K562 (cell line): ENCODE measurements around the gene ZER1. TPM values are rescaled to one million over a fixed set of nuclear protein-coding genes. Genes with fewer than 3 reads are reported as not detected.

Source experiments
- HDAC3 ChIP-seq: fragments of 450-650 bp; IDR thresholded peaks from 2 replicates; pipeline ENCODE4 v1.6.1; 2018; ENCODE audit warnings: borderline replicate concordance, mild to moderate bottlenecking, moderate library complexity; ENCODE audit not compliant: partially characterized antibody
- HMGN3 ChIP-seq: IDR thresholded peaks from 2 replicates; pipeline ENCODE4 v1.6.1; 2011; ENCODE audit warnings: borderline replicate concordance, low read depth, mild to moderate bottlenecking, mixed read lengths, low read length; ENCODE audit not compliant: insufficient read length; ENCODE audit errors: extremely low read depth
- MYBL2 ChIP-seq, 2 experiments: fragments of 450-650 bp in 1 of 2; sonication (generic) in 1 of 2; formaldehyde crosslinking in 1 of 2; IDR thresholded peaks; 2 replicates each; pipeline versions ENCODE4 v1.6.1 to v1.8.1; 2017 to 2022; ENCODE audit warnings: borderline replicate concordance in 1 of 2, inconsistent platforms in 1 of 2, low read depth in 1 of 2, mild to moderate bottlenecking in 1 of 2, missing genetic modification reagents in 1 of 2, moderate library complexity in 1 of 2
- NBN ChIP-seq: fragments of 450-650 bp; IDR thresholded peaks from 2 replicates; pipeline ENCODE4 v1.6.1; 2016; ENCODE audit warnings: low read depth, mild to moderate bottlenecking
- NR2C2 ChIP-seq, 2 experiments: fragments of 200-800 bp in 1 of 2; sonication (Bioruptor generic) in 1 of 2; sonication (generic) in 1 of 2; formaldehyde crosslinking in 1 of 2; IDR thresholded peaks; 2 replicates each; pipeline versions ENCODE4 v1.6.1 to v1.8.0; 2016 to 2022; ENCODE audit warnings: mild to moderate bottlenecking in 1 of 2, missing compliant biosample characterization in 1 of 2, missing genetic modification characterization in 1 of 2, missing genetic modification reagents in 1 of 2
- RFX5 ChIP-seq: IDR thresholded peaks from 2 replicates; pipeline ENCODE4 v1.6.1; 2011; ENCODE audit warnings: low read depth, mild to moderate bottlenecking, improper control_type of control experiment, low read length
- SMAD3 ChIP-seq: fragments of 450-650 bp; formaldehyde crosslinking; conservative IDR thresholded peaks from 2 replicates; pipeline ENCODE4 v1.4.0; 2020; ENCODE audit warnings: mild to moderate bottlenecking
- SP1 ChIP-seq: sonication (generic); formaldehyde crosslinking; IDR thresholded peaks from 2 replicates; pipeline ENCODE4 v1.8.1; 2022; ENCODE audit warnings: mild to moderate bottlenecking, missing genetic modification reagents
- SPI1 ChIP-seq: IDR thresholded peaks from 2 replicates; pipeline ENCODE4 v1.6.1; 2011; ENCODE audit warnings: low read depth, low read length, control low read depth, borderline replicate concordance
- SRSF7 ChIP-seq: fragments of 200-400 bp; formaldehyde crosslinking; optimal IDR thresholded peaks from 2 replicates; pipeline ENCODE3; 2017; ENCODE audit warnings: mild to moderate bottlenecking, low read depth, low read length
- TCF3 ChIP-seq: sonication (generic); formaldehyde crosslinking; IDR thresholded peaks from 2 replicates; pipeline ENCODE4 v1.4.0; 2020; ENCODE audit warnings: mild to moderate bottlenecking, missing genetic modification reagents
- TRIM24 ChIP-seq, 2 experiments: fragments of 450-650 bp; IDR thresholded peaks; 2 replicates each; pipeline ENCODE4 v1.6.1; 2016
- ZNF589 ChIP-seq: fragments of 200-800 bp; sonication (Bioruptor generic); IDR thresholded peaks from 2 replicates; pipeline ENCODE4 v1.6.1; 2016; ENCODE audit warnings: low read depth, missing genetic modification characterization, missing compliant biosample characterization
- polyA plus RNA-seq, 8 experiments: library from polyadenylated mRNA; depleted of rRNA in 4 of 8; stranded (reverse) in 5 of 8; unstranded in 3 of 8; fragments of >200 nt; fragmentation: Nextera tagmentation in 2 of 8; fragmentation: Illumina TruSeq in 1 of 8; extraction: Ambion mirVana in 2 of 8; extraction: Trizol in 1 of 8; gene quantifications; 2 replicates each; pipeline versions ENCODE4 v1.2.1 to v1.2.3, GENCODE V29; 2011 to 2014; ENCODE audit warnings: inconsistent platforms in 1 of 8, missing spikeins in 1 of 8
- total RNA-seq, 7 experiments: library from RNA; depleted of rRNA in 6 of 7; stranded (reverse); fragments of >200 nt in 6 of 7; fragmentation: Illumina TruSeq in 2 of 7; extraction: Trizol in 2 of 7; gene quantifications; 2 replicates each; pipeline versions ENCODE4 v1.2.1 to v1.2.3, GENCODE V29; 2011 to 2021; ENCODE audit warnings: low replicate concordance in 1 of 7
- TF ChIP-seq, protein P1 (sequence below): fragments of 450-650 bp; IDR thresholded peaks from 2 replicates; pipeline ENCODE4 v1.6.1; 2016; ENCODE audit warnings: antibody characterized with exemption
- TF ChIP-seq, protein P2 (sequence below): fragments of 450-650 bp; IDR thresholded peaks from 2 replicates; pipeline ENCODE4 v1.6.1; 2018; ENCODE audit not compliant: partially characterized antibody
- TF ChIP-seq, protein P3 (sequence below): sonication (generic); IDR thresholded peaks from 2 replicates; pipeline ENCODE4 v1.6.1; 2016
- TF ChIP-seq, protein P4 (sequence below): fragments of 250-450 bp; sonication (Bioruptor Pico); IDR thresholded peaks from 2 replicates; pipeline ENCODE4 v1.4.0; 2020; ENCODE audit warnings: mild to moderate bottlenecking, moderate library complexity
- TF ChIP-seq, protein P5 (sequence below): fragments of 250-450 bp; sonication (Bioruptor Pico); IDR thresholded peaks from 2 replicates; pipeline ENCODE4 v1.9.0; 2021; ENCODE audit warnings: mild to moderate bottlenecking

ZER1 gene
- total and polyA plus RNA-seq, 9 of the 15 experiments (the other 6 are each of a cell fraction or from before 2014, with no cell fraction given): 0.07 to 10.7 (median 6.2) TPM

DNA sequence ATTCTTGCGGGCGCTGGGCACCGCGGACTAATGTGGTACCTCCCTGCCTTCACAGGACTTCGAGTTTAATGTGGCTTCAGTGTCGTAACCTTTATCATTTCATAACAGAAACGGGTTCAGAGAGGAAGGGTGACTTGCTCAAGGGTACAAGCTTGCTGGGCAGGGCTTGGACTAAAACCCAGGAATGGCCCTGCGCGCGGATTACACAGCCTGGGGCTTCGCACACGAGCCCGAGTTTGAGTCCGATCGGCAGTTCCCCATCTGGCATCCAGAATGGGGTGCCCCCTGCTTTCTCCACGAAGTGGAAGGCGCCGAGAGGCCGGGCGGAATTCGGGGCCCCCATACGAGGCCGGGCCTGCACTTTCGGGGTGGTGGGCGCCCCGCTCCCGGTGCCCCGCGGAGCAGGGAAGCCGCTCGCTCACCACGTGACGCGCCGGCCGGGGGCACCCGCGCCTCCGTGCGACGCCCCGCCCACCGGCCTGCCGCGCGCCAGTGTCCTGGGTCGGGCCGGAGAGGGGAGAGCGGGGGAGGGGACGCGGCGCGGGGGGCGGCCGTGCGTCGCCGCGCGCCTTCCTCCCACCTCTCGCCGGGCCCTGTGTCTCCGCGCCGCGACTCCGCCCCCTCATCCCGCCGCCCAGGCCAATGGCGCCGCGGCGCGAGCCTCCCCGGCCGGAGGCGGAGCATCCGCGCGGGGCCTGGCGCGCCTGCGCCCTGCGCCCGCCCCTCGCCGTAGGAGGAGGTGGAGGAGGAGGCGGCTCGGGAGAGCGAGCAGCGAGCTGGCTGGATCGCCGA, 83.0 kb downstream of the ZER1 start, which contains the start of gene SET (continued):
- no peak for TF ChIP-seq ZNF589 (CRISPR knock-in tag)
- TF ChIP-seq, protein P1, sequence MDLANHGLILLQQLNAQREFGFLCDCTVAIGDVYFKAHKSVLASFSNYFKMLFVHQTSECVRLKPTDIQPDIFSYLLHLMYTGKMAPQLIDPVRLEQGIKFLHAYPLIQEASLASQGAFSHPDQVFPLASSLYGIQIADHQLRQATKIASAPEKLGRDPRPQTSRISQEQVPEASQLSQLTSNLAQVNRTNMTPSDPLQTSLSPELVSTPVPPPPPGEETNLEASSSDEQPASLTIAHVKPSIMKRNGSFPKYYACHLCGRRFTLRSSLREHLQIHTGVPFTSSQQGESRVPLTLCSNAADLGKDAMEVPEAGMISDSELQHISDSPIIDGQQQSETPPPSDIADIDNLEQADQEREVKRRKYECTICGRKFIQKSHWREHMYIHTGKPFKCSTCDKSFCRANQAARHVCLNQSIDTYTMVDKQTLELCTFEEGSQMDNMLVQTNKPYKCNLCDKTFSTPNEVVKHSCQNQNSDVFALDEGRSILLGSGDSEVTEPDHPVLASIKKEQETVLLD: peak; percentile 65
- peak; percentile 72; the same call in 1 of the 2 replicates for TF ChIP-seq SMAD3 (CRISPR knock-in tag)
- peak; percentile 91 for TF ChIP-seq HMGN3
- TF ChIP-seq SPI1: peak; percentile 52; the same call in 1 of the 2 replicates
- TF ChIP-seq, protein P2, sequence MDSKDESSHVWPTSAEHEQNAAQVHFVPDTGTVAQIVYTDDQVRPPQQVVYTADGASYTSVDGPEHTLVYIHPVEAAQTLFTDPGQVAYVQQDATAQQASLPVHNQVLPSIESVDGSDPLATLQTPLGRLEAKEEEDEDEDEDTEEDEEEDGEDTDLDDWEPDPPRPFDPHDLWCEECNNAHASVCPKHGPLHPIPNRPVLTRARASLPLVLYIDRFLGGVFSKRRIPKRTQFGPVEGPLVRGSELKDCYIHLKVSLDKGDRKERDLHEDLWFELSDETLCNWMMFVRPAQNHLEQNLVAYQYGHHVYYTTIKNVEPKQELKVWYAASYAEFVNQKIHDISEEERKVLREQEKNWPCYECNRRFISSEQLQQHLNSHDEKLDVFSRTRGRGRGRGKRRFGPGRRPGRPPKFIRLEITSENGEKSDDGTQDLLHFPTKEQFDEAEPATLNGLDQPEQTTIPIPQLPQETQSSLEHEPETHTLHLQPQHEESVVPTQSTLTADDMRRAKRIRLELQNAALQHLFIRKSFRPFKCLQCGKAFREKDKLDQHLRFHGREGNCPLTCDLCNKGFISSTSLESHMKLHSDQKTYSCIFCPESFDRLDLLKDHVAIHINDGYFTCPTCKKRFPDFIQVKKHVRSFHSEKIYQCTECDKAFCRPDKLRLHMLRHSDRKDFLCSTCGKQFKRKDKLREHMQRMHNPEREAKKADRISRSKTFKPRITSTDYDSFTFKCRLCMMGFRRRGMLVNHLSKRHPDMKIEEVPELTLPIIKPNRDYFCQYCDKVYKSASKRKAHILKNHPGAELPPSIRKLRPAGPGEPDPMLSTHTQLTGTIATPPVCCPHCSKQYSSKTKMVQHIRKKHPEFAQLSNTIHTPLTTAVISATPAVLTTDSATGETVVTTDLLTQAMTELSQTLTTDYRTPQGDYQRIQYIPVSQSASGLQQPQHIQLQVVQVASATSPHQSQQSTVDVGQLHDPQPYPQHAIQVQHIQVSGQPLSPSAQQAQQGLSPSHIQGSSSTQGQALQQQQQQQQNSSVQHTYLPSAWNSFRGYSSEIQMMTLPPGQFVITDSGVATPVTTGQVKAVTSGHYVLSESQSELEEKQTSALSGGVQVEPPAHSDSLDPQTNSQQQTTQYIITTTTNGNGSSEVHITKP: peak; percentile 78
- TF ChIP-seq, protein P3, sequence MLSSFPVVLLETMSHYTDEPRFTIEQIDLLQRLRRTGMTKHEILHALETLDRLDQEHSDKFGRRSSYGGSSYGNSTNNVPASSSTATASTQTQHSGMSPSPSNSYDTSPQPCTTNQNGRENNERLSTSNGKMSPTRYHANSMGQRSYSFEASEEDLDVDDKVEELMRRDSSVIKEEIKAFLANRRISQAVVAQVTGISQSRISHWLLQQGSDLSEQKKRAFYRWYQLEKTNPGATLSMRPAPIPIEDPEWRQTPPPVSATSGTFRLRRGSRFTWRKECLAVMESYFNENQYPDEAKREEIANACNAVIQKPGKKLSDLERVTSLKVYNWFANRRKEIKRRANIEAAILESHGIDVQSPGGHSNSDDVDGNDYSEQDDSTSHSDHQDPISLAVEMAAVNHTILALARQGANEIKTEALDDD: no peak
- peak; percentile 61; the same call in 1 of the 2 replicates for TF ChIP-seq NR2C2 (CRISPR knock-in tag; IDR thresholded peaks at IDR 0.05)
- TF ChIP-seq NR2C2 (tag; IDR thresholded peaks at IDR 0.05): no peak
- TF ChIP-seq SP1 (CRISPR knock-in tag): peak; percentile 59
- TF ChIP-seq, protein P4, sequence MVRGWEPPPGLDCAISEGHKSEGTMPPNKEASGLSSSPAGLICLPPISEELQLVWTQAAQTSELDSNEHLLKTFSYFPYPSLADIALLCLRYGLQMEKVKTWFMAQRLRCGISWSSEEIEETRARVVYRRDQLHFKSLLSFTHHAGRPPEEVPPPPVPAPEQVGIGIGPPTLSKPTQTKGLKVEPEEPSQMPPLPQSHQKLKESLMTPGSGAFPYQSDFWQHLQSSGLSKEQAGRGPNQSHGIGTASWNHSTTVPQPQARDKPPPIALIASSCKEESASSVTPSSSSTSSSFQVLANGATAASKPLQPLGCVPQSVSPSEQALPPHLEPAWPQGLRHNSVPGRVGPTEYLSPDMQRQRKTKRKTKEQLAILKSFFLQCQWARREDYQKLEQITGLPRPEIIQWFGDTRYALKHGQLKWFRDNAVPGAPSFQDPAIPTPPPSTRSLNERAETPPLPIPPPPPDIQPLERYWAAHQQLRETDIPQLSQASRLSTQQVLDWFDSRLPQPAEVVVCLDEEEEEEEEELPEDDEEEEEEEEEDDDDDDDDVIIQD (CRISPR knock-in tag): peak; percentile 86
- peak; percentile 39; the same call in 1 of the 2 replicates for TF ChIP-seq NBN
- TF ChIP-seq RFX5: no peak
- no peak for TF ChIP-seq MYBL2 (IDR thresholded peaks at IDR 0.05; ENCODE audit: low read depth)
- TF ChIP-seq MYBL2 (CRISPR knock-in tag; IDR thresholded peaks at IDR 0.05; ENCODE audit: borderline replicate concordance): no peak
- TF ChIP-seq, protein P5, sequence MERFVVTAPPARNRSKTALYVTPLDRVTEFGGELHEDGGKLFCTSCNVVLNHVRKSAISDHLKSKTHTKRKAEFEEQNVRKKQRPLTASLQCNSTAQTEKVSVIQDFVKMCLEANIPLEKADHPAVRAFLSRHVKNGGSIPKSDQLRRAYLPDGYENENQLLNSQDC (CRISPR knock-in tag): no peak
- TF ChIP-seq TRIM24 (IDR thresholded peaks at IDR 0.05): peak; percentile 73 to 84; a peak in 3 of 4 replicates
- peak; percentile 54 for TF ChIP-seq TCF3 (CRISPR knock-in tag)
- TF ChIP-seq SRSF7: no peak
- TF ChIP-seq HDAC3: no peak
